Hindlimb muscle (tissue), 1 donor: ENCODE data around the gene COL18A1. TPM values are rescaled to one million over a fixed set of nuclear protein-coding genes. Genes with fewer than 3 reads are reported as not detected.

Source experiments
- DNase-seq: peaks from one replicate; pipeline ENCODE4 v3.0.0-alpha.2; 2013
- polyA plus RNA-seq: library from polyadenylated mRNA; unstranded; fragments of 120-200 nt; gene quantifications from one replicate; pipeline ENCODE4 v1.2.1, GENCODE V29; 2013; ENCODE audit not compliant: insufficient read length

The COL18A1 gene
- polyA plus RNA-seq, 1 donor, result 89.1 TPM

DNA sequence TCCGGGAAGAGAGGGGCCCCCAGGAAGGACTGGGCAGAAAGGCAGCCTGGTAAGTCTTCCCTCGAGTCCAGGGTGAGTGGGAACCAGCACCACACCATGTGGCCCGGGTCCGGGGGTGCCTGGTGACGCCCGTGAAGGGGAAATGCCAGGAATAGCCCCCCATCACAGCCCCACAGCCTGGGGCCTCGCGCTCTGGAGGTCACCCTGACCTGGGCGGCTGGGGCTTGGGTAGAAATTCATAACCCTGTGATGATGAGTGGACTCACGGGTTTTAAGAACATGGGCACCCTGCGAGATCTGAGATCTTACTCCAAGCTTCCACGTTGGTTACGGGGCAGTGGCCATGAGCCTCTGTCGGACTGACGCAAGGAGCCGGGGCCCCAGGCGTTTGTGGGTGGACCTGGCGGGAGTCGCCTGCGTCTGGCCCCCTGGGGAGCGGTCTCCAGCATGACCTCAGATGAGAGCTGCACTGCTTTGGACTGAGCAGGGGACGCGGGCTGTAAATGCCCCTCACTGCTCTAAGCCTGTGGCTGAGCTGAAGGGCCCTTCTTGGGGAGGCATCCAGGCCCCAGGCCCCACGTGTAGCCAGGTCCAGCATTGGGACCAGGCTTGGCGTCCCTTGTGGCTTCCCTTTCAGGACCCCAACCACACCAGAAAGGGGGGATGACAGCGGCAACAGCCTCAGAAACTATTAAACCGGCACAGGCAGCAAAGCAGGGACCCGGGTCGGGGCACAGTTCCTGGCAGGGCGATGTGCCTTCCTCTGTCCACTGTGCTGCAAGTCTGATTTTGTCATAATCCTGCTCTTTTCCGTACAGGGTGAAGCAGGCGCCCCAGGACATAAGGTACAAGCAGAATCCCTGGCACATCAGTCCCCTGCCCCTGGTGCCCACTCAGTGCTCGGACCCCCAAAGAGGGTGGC is 77.3 kb downstream of the COL18A1 start:
- DNase-seq, result no peak

DNA sequence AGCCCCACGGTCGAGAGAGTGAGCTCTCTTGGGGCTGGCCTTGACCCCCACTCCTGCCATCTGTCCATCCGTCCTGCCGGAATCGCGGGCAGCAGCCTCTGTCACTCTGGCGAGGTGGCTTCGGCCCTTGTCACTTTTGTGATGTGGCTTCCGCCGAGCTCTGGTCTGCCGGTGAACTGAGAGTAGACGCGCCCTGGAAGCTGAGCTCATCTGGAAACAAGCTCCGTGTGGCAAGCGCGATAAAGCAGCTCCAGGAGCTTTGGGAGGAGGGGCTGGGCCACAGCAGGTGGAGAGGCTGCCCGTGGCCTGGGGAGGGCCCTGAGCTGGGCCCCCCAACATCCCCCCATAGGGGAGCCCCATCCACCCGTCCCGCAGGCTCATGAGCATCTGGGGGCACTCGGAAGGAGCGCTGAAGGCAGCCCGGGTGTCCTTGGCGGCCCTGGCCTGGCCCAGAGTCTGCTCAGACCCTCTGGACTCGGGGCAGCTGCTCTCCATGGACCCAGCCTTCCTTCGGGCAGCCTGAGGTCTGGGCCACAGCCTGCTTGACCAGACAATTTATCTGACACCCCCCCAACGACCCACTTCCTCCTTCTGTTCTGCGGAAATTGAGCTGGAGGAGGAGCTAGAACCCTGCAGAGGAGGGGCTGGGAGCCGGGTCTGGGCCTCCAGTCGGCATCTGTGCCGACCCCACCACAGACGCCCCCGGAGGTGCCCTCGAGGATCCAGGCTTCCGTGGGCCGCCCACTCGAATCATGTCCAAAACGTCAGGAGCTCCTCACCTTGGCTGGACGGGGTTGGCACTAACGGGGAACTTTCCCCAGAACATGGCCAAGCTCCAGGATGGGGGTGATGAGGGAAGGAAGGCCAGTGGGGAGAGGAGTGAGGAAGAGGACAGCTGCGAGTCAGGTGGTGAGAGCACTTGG is 78.2 kb downstream of the COL18A1 start:
- DNase-seq, result no peak

DNA sequence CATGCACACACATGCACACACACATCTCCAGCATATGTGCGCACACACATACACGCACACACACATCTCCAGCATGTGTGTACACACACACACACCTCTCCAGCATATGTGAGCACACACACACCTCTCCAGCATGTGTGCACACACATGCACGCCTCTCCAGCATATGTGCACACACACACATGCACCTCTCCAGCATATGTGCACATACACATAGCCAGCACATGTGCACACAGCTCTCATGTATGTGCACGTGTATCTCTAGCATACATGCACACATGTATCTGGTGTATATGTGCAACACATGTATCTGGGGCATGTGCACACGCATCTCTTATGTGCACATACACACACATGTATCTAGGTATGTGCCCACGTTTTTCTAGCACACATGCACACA is 79.4 kb downstream of the COL18A1 start:
- DNase-seq, result no peak

DNA sequence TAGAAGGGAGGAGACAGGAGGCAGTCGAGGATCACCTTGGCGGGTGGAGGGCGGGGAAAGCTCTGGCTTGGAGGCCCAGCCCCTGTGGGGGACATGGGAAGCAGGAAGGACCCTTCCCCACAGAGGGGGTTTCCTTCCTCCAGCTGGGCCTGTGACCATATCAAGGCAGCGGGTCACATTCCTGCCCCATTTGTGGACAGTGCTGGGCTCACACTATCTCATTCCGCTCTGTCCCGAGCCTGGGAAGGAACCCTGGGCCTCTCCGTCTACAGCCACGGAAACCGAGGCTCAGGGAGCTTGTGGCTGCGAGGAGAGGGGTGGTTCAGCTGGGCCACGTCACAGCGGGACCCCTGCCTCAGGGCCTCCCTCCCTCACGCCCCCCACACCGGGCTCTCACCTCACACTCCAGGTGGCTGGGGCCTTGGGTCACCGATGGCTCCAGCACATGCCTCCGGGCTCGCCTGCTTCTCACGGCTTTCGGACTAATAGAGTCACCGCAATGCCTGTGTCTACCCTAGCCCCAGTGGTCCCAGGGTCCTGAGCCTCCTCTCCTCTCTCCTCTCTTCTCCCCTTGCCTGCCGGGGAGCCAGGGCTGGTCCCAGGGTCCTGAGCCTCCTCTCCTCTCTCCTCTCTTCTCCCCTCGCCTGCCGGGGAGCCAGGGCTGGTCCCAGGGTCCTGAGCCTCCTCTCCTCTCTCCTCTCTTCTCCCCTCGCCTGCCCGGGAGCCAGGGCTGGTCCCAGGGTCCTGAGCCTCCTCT is 80.9 kb downstream of the COL18A1 start:
- DNase-seq, result no peak

DNA sequence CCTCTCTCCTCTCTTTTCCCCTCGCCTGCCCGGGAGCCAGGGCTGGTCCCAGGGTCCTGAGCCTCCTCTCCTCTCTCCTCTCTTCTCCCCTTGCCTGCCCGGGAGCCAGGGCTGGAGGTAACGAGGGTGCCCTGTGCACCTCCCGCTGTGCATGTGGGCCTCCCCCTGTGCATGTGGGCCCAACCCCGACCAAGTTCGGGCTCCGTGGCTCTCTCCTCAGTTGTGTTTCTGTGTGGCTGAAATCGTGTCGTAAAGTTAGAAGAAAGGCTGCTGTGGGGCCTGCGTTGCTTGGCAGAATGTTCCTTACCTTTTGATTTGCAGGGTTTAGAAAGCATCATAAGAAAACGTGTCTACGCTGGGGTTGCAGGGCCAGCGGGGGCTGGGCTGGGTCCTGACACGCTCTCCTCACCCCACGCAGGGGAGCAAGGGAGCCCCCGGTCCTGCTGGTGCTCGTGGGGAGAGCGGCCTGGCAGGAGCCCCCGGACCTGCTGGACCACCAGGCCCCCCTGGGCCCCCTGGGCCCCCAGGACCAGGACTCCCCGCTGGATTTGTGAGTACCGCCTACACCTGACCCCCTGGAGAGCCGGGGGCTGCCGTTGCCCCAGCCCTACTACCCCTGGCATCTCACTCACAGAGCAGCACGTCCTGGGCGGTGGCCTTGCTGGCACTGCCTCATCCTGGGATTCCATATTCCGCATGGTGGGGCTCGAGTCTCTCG is 81.6 kb downstream of the COL18A1 start:
- no peak for DNase-seq

DNA sequence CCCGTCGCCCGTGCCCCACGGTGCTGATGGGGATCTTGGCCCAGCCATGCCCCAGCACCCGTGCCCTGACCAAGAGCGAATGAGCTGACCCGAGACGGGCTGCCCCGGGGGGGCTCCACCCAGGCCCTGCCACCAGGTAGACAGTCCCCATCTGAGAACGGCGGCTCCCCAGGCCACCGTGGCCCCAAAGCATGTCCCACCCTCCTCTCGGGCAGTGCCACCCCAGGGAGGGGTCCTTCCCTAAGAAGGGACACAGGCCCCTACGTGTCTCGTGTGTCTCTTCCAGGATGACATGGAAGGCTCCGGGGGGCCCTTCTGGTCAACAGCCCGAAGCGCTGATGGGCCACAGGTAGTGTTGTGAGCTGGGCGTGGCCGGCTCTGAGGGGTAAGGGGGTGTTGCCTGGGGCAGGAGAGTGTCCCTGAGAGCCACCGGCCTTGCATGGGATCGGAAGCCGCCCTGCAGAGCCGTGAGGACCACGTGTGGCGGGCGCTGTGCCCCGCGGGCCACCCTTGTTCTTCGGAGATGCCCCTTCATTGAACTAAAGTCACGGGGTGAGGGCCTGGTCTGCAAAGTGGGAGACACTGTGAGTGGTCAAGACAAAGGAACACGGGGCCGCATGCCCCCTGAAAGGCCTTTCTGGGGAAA is 82.3 kb downstream of the COL18A1 start:
- DNase-seq, result no peak

DNA sequence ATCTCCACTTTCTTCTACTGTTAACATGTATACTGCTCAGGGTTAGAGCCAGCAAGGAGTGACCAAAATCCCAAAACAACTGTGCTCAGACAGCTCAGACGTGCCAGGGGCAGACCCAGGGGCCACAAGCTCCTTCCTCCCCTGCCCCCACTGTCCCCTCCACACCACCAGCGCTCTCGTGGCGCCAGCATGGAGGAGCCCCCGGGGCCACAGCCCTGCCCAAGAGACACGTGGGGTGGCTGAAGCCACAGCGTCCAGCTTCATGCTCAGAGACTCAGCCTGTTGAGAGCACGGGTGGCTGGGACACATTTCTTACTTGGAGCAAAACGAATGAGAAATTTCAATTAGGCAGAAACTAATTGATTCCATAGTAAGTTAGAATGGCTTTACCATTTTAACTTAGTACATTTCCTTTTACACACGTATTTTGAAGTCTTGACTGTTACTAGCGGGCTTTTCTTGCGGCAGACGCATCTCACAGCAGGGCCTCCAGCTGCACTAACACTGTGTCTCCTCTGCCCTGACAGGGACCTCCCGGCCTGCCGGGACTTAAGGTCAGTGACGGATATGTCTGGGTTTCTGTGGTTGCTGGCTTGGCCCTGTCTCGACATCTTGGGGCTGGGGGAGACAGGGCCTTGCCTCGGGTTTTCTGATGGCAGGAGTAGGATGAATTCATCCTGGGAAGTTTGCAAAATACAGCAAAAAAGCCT is 83.1 kb downstream of the COL18A1 start:
- DNase-seq, result no peak

DNA sequence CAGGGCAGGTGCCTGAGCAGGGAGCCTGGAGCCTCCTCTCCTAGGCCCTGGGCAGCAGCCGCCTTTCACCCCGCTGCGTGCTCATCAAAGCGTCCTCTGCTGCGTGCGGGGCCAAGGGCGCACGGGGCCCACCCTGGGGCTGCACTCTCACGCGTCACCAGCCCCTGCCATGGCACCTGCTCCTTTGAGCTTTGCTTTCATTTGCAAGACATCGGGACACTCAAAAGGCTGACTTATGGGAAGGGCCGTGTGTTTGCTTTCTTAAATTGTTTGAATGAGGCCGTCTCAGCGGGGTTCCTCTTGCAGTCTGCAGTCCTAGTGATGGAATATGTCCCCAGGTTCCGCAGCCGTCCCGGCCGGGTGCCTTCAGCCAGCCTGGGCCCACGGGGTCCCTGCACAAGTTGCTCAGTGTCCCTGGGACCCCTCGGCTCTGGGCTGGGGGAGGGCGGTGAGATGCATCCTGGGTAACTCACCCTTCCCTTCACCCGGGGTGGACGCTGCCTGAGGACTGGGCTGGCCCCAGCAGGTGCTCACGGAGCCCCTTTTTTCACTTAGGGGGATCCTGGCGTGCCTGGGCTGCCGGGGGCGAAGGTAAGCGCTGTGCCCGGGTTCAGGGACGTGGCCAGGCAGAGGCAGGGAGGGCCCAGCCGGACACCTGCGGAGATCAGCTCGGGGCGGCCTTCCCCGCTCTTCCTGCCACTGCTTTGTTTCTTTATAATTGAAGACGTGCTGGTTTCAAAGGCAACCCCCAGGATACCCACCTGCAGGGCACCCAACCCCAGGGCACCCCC is 84.2 kb downstream of the COL18A1 start:
- no peak for DNase-seq

DNA sequence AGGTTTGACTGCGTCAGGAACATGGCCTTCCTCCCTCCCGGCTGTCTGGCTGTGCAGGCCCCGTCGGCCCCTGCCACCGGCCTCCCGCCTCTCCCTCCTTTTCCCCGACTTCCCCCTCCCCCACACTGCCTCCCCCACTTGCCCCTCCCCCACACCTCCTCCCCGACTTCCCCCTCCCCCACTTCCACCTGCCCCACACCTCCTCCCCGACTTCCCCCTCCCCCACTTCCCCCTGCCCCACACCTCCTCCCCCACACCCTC is 84.7 kb downstream of the COL18A1 start:
- no peak for DNase-seq

DNA sequence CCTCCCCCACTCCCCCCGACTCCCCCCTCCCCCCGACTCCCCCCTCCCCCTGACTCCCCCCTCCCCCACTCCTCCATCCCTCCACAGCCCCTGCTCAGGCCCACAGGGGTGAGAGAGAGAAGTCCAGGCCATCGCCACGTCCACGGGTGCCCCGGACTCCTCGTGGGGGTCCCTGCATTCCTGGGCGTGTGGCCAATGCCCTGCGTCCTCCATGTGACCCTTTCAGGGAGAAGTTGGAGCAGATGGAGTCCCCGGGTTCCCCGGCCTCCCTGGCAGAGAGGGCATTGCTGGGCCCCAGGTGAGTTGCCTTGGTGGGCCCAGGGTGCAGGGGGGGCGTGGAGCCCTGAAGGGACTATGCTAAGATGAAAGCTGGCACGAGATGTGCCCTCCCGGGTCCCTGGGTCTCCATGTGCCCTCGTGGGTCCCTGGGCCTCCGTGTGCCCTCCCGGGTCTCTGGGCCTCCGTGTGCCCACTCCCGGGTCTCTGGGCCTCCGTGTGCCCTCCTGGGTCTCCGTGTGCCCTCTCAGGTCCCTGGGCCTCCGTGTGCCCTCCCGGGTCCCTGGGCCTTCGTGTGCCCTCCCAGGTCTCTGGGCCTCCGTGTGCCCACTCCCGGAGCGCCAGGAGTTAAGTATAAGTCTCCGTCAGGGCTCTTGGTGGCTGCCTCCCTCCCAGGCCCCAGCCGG is 85.2 kb downstream of the COL18A1 start:
- DNase-seq, result no peak

DNA sequence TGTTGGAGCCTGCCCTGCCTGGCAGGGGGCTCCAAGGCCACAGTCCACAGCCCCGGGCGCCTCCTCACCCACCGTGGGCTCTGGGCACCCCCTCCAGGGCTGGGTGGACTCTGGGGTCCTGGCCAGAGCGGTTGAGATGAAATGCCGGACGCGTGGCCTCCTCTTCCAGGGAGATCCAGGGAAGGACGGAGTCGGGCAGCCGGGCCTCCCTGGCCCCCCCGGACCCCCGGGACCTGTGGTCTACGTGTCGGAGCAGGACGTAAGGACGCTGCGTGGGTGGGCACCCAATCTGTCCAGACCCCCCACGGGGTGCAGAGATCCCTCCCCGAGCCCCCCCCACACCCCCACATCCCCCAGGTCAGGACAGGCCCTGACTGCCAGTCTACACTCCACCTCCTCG is 86.1 kb downstream of the COL18A1 start:
- DNase-seq, result no peak

DNA sequence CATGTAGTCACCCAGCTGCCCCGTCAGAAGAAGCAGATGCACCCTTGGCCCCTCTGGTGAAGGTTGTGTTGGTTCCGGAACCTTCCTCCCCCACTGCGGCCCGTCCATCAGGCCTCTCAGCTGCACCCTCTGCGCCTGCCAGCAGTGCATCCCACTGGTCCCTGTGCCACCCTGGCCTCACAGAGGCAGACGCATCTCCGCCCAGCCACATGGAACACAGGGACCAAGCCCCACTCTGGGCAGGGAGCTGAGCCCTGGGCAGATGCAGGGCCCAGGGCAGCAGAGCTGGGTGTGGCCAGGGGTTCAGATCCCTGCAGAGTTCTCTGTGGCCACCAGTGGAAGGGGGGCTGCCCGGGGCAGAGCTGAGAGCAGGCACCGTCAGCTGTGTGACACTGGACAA is 86.7 kb downstream of the COL18A1 start:
- DNase-seq, result no peak

DNA sequence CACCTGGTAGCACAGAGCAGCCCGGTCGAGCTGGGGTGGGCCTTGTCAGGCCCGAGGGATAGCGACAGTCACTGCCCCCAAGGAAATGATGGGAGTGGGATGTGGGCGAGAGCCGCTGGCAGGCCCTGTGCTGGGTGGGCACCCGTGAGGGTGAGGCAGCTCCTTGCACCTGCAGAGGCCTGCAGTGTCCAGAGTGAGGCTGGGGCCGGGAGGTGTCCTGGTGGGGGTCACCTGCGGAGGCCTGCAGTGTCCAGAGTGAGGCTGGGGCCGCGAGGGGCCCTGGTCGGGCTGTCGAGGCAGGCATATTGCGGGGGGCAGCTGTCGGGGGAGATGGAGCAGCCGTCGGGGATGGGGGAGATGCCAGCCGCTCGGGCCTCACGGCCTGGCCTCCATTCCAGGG is 87.8 kb downstream of the COL18A1 start:
- DNase-seq, result no peak

DNA sequence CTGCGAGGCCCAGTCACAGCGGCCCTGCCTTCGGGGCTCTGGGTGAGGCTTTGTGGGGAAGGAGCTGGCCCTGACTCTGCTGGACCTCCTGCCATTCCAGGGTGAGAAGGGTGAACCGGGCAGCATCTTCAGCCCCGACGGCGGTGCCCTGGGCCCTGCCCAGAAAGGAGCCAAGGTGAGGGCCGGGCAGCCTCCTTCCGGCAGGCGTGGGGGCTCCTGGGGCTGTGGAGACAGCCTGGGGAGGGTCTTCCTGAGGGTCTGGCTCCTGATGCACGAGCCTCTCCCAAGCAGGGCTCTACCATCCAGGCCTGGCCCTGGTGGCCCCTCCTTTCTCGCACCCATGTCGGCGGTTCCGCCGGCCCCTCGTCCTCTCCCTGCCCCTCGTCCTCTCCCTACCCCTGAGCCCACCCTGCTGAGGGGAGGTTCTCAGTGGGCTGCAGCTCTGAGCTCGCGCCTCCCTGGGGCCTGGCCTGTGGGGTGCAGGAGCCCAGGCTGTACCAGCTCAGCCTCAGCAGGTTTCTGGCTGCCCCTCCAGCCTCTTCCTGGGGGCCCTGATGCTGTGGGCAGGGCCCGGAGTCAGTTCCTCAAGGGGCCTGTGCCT is 88.5 kb downstream of the COL18A1 start:
- DNase-seq, result no peak

DNA sequence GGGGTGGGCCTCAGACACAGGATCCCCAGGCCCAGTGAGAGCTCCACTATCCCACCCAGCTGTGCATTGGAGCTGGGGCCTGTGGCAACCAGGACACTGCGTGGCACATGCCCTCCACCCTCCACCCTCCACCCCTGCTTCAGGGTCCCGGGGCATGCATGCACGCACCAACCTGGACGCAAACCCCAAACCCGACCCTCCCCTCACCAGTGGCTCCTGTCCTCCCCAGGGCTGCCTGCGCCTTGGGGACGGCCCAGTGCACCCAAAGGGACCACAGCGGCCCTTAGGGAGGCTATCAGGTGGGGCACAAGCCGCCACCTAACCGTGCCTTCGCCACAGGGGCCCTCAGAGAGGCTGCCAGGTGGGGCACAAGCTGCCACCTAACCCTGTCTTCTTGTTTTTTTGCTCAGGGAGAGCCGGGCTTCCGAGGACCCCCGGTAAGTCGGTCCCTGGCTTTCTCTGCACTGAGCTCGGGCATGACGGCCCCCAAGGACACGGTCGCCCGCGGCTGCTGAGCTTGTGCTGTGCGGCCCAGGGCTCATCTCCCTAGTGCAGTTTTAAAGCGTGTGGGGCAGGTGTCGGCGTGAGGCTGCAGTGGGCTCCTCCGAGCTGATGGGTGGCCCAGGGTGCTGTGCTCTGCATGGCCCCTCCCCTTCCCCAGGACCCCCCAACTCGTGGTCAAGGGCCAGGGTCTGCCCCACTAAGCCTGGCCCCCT is 89.3 kb downstream of the COL18A1 start:
- no peak for DNase-seq

DNA sequence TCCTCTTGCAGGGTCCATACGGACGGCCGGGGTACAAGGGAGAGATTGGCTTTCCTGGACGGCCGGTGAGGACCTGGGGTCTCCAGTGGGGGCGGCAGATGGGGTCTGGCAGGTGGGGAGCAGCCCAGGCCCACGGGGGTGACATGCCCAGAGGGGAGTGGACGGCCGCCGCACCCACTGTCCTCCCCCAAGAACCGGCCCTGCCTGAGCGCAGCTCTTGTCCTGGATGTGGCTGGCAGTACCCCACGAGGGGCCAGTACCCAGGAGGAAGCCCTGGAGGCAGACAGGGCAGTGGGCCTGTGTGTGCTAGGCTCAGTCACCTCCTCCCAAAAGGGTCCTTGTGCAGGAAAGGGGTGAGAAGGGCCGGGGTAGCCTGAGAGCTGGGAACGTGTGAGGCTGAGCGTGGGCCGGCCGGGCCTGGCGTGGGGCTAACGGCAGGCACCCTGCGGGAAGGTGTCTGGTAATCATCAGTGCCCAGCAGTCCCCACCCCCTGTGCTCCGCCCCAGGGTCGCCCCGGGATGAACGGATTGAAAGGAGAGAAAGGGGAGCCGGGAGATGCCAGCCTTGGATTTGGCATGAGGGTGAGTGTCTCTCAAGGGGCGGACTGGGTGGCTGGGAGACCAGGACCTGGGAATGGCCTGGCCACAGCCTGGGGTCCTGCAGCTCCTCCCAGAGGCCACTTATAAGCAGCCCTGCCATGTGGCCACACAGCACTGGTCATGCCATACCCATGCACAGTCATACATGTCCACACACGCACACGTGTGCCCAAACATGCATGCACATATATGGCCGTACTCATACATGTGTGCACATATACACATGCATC is 90.1 kb downstream of the COL18A1 start:
- DNase-seq, result no peak

DNA sequence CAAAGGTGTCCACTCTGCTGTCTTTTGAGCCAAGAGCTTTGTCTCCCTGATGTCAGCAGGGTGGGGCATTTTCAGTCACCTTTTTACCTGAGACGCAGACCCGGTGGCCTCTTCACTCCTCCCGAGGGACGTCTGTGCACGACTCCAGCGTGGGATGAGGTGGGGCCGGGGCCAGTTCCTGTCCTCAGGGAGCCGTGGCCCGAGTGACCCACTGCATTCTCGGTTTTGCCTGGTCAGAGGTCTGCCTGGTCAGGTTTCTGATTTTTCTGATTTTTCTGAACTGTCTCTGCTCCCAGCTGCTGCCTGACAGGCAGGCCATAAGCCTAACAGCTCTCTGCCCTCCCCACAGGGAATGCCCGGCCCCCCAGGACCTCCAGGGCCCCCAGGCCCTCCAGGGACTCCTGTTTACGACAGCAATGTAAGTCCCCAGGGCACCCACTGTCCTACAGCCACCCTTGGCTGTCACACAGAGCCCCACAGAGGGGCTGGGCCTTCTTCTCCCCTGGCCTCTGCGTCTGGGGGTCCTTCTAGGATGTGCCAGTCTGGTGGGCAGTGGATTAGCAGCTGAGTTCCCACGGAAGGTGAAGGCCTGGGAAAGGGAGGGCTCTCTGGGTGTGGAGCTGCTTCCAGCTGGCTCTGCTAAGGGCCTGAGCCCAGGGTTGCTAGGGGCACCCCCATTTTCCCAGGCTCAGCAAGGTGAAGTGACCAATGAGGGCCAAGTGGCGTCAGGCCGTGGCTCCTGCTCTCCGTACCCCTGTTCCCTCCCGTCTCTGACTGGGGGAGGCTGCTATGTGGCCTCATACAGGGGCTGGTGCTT is 91.4 kb downstream of the COL18A1 start:
- DNase-seq, result no peak
